ENCODE measurements around the gene PER3. TPM values are rescaled to one million over a fixed set of nuclear protein-coding genes. Genes with fewer than 3 reads are reported as not detected.

PER3 gene
- total and polyA plus RNA-seq, 10 of the 15 experiments (the other 5 are each of a cell fraction or from before 2014, with no cell fraction given) = 0.06 to 0.64 (median 0.13) TPM; not detected in 1

DNA sequence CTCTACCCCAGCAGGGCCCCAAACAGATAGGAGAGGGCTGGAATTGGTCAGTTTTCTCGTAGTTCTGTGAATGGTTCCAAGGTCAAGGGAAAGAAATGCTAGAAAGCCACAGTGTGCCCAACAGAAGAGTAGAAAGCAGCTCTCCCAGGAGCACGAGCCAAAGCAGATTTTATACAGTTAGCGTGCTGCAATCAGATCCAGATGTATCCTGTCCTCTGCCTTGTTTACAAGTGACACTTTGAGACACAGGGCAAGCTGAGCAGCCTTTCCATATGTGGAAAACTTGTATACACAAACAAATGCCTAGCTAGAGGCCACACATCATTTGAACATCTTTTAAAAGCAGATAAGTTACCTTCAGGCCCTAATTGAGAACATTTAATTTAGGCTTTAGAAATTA lies 6.5 kb upstream of the PER3 start:
- in situ Hi-C loops (cut with MboI) = no loop called here
- FAIRE-seq (no peak), DNase-seq (ENCODE audit: low read depth, low spot score) (no peak), ATAC-seq (no peak)
- no peak overlapping the region for H3K4me3 ChIP-seq
- CTCF ChIA-PET = no interaction called here
- SMC1A ChIA-PET (ENCODE audit: uncharacterized antibody, unreplicated experiment) = no interaction called here
- H3K9ac ChIP-seq (ENCODE audit: control insufficient read depth, insufficient read depth, low read length) = no peak overlapping the region
- no peak overlapping the region for H3K4me2 ChIP-seq (ENCODE audit: control insufficient read depth, insufficient read depth)
- H4K20me1 ChIP-seq (ENCODE audit: control insufficient read depth, insufficient read depth) = no peaks in the 10 kb centered on the region
- POLR2A ChIA-PET = no interaction called here
- H3K79me2 ChIP-seq (ENCODE audit: control insufficient read depth, insufficient read depth, low read length) = peaks cover 4% of the 10 kb centered on the region; the same call in 1 of the 2 replicates
- no peaks in the 10 kb centered on the region for H3K27me3 ChIP-seq (replicated peaks in 1 of 2; ENCODE audit: control insufficient read depth in 2 of 2, insufficient read depth in 2 of 2, low read length in 1 of 2)
- H3K4me1 ChIP-seq (ENCODE audit: control insufficient read depth, insufficient read depth, low read length) = 0 out of 2 replicates have a peak, but pooled peaks cover 2% of the 10 kb centered on the region
- H2AFZ ChIP-seq (ENCODE audit: control insufficient read depth, low read depth, low read length) = no peak overlapping the region
- H3K36me3 ChIP-seq (ENCODE audit: control insufficient read depth in 2 of 2, insufficient read depth in 2 of 2, low read length in 1 of 2) = peaks cover 2 to 21% of the 10 kb centered on the region in 2 experiments; a peak in 3 of 4 replicates
- 88% methylated on average over 3 of the region's 3 CpGs for WGBS (ENCODE audit: insufficient coverage, insufficient replicate concordance, low lambda C conversion rate, missing lambda C conversion rate)
- H3K27ac ChIP-seq (ENCODE audit: control insufficient read depth, insufficient read depth) = no peak overlapping the region
- intact Hi-C loops (cut with micrococcal nuclease; ENCODE audit: unreplicated experiment) = no loop called here
- no peak for TF ChIP-seq HDAC2 (IDR thresholded peaks at IDR 0.05)
- TF ChIP-seq STAT1 (conservative IDR thresholded peaks at IDR 0.05) = no peak
- TF ChIP-seq SIN3A (IDR thresholded peaks at IDR 0.05; ENCODE audit: low read depth, low read length) = no peak
- TF ChIP-seq, protein P1, sequence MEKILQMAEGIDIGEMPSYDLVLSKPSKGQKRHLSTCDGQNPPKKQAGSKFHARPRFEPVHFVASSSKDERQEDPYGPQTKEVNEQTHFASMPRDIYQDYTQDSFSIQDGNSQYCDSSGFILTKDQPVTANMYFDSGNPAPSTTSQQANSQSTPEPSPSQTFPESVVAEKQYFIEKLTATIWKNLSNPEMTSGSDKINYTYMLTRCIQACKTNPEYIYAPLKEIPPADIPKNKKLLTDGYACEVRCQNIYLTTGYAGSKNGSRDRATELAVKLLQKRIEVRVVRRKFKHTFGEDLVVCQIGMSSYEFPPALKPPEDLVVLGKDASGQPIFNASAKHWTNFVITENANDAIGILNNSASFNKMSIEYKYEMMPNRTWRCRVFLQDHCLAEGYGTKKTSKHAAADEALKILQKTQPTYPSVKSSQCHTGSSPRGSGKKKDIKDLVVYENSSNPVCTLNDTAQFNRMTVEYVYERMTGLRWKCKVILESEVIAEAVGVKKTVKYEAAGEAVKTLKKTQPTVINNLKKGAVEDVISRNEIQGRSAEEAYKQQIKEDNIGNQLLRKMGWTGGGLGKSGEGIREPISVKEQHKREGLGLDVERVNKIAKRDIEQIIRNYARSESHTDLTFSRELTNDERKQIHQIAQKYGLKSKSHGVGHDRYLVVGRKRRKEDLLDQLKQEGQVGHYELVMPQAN (conservative IDR thresholded peaks at IDR 0.05) = no peak
- no peak for TF ChIP-seq SPI1 (IDR thresholded peaks at IDR 0.05; ENCODE audit: borderline replicate concordance, insufficient read depth, low read depth, low read length)
- TF ChIP-seq, protein P2, sequence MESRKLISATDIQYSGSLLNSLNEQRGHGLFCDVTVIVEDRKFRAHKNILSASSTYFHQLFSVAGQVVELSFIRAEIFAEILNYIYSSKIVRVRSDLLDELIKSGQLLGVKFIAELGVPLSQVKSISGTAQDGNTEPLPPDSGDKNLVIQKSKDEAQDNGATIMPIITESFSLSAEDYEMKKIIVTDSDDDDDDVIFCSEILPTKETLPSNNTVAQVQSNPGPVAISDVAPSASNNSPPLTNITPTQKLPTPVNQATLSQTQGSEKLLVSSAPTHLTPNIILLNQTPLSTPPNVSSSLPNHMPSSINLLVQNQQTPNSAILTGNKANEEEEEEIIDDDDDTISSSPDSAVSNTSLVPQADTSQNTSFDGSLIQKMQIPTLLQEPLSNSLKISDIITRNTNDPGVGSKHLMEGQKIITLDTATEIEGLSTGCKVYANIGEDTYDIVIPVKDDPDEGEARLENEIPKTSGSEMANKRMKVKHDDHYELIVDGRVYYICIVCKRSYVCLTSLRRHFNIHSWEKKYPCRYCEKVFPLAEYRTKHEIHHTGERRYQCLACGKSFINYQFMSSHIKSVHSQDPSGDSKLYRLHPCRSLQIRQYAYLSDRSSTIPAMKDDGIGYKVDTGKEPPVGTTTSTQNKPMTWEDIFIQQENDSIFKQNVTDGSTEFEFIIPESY (IDR thresholded peaks at IDR 0.05) = no peak
- no peak for TF ChIP-seq NFYA (IDR thresholded peaks at IDR 0.05; ENCODE audit: borderline replicate concordance, low read depth, low read length)
- no peak for TF ChIP-seq SP1 (IDR thresholded peaks at IDR 0.05; ENCODE audit: low read depth, low read length)
- no peak for TF ChIP-seq SREBF2 (IDR thresholded peaks at IDR 0.05; ENCODE audit: low read length)
- no peak for TF ChIP-seq SUZ12 (IDR thresholded peaks at IDR 0.05; ENCODE audit: unreplicated experiment)
- TF ChIP-seq TBL1XR1 (IDR thresholded peaks at IDR 0.05; ENCODE audit: low read depth, low read length) = no peak
- TF ChIP-seq RELA (IDR thresholded peaks at IDR 0.05; ENCODE audit: borderline replicate concordance, partially characterized antibody) = no peak
- no peak for TF ChIP-seq ZNF622 (IDR thresholded peaks at IDR 0.05)
- TF ChIP-seq, protein P3, sequence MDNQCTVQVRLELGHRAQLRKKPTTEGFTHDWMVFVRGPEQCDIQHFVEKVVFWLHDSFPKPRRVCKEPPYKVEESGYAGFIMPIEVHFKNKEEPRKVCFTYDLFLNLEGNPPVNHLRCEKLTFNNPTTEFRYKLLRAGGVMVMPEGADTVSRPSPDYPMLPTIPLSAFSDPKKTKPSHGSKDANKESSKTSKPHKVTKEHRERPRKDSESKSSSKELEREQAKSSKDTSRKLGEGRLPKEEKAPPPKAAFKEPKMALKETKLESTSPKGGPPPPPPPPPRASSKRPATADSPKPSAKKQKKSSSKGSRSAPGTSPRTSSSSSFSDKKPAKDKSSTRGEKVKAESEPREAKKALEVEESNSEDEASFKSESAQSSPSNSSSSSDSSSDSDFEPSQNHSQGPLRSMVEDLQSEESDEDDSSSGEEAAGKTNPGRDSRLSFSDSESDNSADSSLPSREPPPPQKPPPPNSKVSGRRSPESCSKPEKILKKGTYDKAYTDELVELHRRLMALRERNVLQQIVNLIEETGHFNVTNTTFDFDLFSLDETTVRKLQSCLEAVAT (IDR thresholded peaks at IDR 0.05) = no peak
- TF ChIP-seq KDM1A (IDR thresholded peaks at IDR 0.05; ENCODE audit: borderline replicate concordance) = no peak
- TF ChIP-seq EP300 (IDR thresholded peaks at IDR 0.05; ENCODE audit: borderline replicate concordance in 1 of 2, control insufficient read depth in 1 of 2, low read depth in 2 of 2, low read length in 2 of 2) = no peak
- TF ChIP-seq, protein P4, sequence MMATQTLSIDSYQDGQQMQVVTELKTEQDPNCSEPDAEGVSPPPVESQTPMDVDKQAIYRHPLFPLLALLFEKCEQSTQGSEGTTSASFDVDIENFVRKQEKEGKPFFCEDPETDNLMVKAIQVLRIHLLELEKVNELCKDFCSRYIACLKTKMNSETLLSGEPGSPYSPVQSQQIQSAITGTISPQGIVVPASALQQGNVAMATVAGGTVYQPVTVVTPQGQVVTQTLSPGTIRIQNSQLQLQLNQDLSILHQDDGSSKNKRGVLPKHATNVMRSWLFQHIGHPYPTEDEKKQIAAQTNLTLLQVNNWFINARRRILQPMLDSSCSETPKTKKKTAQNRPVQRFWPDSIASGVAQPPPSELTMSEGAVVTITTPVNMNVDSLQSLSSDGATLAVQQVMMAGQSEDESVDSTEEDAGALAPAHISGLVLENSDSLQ (IDR thresholded peaks at IDR 0.05) = no peak
- TF ChIP-seq HCFC1 (IDR thresholded peaks at IDR 0.05; ENCODE audit: low read length) = no peak
- TF ChIP-seq FOS (IDR thresholded peaks at IDR 0.05; ENCODE audit: borderline replicate concordance, extremely low read depth, insufficient read length) = no peak
- no peak for TF ChIP-seq JUND (IDR thresholded peaks at IDR 0.05; ENCODE audit: low read depth, low read length)
- BruUV-seq (replicated peaks) = no TSS peak
- RAD21 ChIA-PET (ENCODE audit: unreplicated experiment) = no interaction called here
- H3K9me3 ChIP-seq (replicated peaks; ENCODE audit: control insufficient read depth, insufficient read depth, low read length) = no peaks in the 10 kb centered on the region
